GM18873 (cell line): ENCODE results near the gene RXRA.
A peak's percentile ranks its signal among the peaks of the same experiment; 100 is the strongest.

ENCODE experiments used
- ATAC-seq: cut with Tn5 transposase; IDR thresholded peaks from one replicate; pipeline ENCODE4 v1.9.1; 2021; ENCODE audit warnings: mild to moderate bottlenecking, moderate library complexity, moderate number of reproducible peaks; ENCODE audit not compliant: unreplicated experiment, low FRiP score

Gene RXRA

DNA sequence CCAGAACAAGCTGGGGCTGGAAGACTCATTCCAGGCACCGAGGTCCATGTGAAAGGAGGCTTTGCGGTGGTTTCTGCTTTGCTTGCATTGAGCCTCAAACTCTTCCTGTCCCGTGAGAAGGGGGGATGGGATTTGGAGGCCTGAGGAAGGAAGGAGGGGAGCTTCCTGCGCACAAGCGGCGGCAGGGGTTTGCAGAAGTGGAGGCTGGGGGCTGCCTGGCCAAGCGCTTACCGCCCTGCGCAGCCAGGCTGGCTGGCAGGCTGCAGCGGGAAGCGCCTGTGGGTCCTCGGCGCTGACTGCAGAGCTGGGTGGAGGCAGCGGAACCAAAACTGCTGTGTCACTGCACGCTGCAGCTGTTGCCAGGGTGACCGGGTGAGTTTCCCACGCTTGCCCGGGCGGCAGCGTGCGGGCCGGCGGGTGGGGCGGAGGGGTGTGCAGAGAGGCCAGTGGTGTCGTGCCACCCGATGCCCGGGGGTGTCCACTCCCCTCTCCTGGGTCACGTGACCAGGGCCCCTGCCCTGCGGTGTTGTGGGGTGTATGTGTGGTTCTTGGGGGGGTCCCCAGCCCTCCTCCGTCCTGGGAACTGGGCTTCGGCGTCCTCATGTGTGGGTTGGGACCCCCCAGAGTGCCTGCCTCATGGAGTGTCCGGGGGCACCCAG, 81.0 kb downstream of the RXRA start:
- peak; percentile 71 for ATAC-seq

DNA sequence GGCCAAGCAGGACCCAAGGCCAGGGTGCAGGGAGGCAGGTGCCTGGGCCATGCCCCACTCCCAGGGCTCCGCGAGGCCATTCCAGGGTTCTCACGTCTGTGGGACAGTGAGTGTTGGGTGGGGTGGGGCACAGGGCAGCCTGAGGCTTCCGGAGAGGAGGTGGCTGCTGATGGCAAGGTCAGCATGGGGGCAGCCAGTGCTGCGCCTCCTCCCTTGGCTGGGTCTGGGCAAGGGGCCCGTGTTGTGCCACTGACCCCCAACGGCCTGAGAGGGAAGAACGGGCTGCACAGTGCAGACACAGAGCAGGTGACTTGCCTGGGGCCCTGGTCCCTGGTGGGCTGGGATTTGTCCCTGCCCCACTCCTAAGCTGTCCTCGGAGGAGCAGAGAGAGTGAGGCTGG, 82.1 kb downstream of the RXRA start:
- ATAC-seq = no peak

DNA sequence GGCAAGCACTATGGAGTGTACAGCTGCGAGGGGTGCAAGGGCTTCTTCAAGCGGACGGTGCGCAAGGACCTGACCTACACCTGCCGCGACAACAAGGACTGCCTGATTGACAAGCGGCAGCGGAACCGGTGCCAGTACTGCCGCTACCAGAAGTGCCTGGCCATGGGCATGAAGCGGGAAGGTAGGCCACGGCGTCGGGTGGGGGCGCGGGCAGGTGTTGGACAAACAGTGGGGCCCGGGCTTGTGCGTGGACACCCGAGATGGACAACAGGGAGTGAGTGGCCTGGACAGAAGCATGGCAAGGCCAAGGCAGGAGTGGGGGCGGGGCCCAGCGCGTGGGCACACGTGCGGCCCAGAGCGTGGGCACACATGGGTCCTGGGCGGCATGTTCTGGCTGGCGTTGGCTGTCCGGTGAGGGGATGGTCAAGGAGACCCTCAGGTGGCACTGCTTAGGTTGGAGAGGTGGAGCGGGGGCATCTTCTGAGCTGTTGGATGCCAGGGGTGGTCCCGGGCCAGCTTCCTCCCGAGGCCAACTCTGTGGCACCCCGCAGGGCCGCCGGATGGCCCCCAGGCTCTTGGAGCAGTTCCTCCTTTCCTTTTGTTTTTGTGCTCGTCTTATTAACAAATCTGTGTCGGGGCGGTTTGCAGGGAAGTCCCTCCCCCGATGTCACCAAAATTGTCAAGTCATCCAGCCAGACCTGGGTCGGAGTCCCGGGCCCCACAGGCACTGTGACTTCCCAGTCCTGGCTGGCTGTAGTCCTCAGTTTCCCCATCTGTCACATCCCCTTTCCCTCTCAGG, 82.9 kb downstream of the RXRA start:
- no peak for ATAC-seq

DNA sequence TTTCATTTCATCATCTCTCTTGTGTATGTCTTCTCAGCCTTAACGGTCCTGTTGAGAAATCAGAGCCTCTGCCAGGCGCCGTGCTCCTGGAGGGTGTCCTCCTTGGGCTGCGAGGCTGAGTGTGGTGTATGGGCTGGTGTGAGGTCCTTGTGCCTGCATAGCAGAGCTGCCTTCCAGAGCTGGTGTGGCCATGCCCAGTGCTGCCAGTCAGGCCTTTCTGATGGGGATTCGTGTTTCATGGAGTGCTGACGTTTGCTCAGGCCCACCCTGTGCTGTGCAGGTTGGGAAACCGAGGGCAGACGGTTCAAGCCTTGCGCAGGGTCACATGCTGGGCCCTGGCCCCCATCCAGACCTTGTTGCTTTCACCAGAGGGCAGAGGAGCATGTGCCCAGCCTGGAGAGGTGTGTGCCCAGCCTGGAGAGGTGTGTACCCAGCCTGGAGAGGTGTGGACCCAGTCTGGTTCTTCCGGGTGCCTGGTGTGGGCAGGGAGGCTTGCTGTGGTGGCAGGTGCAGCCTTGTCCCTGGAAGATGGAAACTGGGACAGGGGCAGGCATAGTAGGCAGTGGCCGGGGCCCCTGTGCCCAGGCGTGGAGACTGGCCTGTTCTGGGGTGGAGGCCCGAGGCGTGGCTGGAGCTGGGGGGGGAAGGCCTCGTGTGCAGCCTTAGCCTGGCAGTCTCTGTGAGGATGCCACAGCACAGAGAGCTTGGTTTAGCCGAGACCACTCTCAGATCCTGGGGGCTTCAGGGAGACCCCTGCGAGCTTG, 84.0 kb downstream of the RXRA start:
- ATAC-seq = no peak

DNA sequence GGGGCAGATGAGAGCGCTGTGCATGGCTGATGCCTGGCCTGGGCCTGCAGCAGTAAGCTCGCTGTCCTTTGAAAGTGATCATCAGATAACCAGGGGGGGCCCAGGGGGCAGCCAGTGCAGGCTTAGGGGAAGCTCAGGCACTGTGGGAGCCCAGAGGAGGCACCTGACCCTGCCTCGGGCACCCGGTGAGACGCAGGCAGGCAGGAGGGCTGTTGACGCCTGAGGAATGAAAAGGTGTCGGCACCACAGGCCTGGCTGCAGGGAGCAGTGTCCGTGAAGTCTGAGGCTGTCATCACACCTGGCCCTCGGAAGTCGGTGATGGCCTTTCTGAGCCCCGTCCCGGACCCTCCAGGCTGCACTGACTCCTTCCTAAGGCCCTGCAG, 84.6 kb downstream of the RXRA start:
- no peak for ATAC-seq

DNA sequence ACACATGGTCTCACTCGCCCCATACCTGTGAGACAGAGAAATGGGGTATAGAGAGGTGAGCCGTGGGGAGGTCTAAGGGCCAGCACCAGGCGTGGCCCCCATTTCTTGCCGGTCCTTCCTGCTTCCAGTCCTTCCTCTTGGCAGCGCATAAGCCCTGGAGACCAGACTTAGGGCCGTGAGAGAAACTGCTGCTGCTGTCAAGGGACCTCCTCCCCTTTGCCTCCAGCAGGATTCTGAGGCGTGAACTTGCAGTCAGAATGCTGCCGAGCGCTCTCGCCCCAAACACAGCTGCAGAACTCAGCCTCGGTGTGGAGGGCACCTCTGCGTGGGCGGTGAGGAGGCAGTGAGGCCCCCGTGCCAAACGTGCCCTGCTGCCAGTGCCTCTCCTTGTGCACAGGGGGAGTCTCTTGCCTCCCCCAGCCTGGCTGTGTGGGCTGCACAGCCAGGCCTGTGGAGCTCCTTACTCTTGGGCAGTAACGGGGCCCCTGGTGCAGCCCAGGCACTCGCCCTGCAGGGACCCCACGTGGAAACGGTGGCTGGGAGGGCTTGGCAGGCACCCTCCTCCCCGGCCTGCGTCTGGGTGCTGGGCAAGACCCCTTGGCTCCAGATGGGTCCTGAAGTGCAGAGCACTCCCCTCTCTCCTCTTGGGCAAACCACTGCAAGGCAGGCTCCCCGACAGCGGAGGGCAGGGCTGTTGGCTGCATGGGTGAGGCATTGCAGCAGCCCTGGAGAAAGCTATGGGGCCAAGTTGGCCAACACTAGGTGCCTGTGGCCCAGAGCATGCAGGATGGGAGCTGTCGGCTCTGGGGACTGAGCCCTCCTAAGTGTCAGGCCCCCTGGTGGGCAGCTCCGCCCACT, 85.4 kb downstream of the RXRA start:
- ATAC-seq = no peak

DNA sequence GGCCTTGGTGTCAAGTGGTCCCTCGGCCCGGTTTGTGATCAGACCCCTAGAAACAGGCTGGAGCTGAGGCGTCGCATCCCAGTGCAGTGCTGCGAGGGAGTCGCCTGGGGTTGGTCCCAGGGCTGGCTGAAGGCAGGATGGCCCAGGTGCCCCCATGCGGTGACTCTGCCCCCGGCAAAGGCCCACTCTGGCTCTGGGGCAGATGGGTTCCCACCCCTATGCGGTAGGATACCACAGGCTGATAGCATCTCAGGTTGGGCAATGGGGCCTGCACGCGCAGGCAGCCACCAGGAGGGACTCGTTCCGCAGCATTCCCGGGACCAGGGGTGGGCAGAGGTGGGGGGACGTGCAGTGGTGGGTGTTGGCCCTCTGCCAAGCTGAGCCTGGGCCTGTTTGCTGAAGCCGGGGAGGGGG, 86.0 kb downstream of the RXRA start:
- no peak for ATAC-seq

DNA sequence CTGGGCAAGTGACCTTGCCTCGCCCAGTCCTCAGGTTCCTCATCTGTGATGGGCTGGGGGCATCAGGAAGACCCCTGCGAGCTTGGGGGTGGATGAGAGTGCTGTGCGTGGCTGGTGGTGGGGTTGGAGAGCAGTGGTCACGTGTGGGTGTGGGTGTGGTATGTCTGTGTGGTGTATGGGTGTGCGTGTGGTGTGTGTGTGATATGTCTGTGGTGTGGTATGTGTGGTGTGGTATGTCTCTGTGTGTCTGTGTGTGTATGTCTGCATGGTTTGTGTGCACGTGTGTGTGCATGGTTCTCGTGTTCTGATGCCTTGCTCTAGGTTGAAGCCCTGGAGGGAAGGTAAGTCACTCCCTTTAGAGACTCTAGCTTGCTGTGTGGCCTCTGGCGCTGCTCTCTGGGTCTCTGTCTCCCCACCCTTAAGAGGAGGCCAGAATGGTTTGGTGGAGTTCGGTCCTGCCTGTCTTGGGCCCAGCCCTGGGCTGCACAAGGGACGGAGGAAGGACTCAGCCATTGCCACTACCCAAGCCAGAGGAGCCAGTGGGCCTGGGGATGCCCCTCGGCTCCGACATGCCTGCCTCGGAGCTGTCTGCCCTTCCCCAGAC, 87.0 kb downstream of the RXRA start:
- ATAC-seq = no peak

DNA sequence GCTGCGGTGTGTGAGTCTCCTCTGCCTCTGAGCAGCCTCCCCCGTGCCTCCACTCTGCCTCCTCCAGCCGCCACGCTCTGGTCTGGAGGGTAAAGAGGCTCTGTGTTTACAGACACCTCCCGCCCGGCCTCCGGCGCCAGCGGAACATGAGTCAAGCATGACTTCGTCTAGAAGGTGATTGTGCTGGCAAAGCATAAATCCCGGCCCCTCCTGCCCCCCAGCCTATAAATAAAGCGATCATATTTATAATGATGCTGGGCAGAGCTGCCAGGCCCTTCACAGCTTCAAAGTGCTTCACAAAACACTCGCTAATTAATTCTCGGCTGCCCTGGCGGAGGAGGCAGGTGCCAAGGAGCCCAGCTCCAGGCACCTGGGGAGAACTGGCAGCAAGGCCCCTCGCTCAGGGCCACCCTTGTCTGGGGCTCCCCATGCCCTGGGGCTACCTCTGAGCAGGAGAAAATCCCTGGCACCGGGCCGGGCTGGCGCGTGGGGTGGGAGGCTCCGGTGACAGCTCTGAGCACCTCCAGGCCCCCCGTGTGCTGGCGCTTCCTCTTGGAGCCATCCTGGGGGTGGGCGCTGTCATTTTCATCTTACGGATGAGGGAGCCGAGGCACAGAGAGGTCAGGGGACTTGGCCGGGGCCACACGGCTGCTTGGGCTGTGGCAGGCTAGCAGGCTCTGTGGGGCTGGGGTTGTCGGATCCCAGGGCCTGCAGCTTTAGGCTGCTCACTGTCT, 87.8 kb downstream of the RXRA start:
- no peak for ATAC-seq

DNA sequence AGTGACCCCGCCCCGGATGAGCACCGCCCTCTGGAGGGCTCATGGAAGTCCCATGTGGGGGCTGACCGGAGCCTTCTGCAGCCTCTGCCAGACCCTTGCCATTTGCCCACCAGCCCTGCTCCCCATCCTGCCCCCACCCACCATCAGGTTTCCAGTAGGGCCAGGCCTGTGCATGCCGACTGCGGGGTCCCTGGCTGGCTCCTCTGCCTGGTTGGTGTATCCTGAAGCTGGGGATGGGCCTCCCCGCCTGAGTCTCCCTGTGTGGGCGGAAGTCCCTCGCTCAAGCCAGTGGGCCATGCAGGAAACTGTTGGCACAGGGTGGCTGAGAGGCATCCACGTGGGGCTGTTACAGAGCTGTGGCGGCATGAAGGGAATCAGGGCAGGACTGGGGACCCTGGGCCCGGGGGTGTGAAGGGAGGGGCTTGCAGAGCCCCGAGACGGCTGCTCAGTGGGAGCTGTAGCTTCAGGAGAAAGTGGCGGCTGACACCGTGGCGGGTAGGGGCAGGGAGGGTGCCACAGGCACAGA, 88.7 kb downstream of the RXRA start:
- no peak for ATAC-seq

DNA sequence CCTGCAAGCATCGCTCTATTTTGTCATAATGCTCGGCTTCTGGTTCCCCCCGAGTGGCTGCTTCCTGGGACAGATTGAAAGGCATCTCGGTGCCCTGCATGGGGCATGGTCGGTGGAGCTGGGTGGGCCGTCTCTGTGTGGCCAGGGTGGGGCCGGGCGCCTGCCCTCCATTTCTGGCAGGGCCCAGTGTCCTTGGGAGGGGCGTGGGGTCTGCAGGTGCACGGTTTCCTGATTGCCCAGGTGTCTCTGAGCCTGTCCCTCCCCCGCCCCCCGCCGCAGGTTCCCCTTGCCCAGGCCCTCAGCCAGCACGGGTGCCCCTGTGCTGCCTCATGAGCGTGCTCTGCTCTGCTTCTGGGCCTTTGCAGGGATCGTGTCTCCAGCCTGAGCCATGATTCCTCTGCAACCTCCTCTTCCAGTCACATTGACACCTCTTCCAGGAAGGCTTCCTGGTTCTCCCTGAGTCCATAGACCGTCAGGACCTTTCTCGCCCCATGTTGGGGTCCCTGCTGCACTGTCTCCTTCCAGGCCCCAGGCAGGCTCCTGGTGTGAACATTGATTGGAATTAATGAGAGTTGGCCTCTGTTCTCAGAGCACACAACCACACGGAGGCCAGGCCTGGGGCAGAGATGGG, 90.2 kb downstream of the RXRA start:
- no peak for ATAC-seq

DNA sequence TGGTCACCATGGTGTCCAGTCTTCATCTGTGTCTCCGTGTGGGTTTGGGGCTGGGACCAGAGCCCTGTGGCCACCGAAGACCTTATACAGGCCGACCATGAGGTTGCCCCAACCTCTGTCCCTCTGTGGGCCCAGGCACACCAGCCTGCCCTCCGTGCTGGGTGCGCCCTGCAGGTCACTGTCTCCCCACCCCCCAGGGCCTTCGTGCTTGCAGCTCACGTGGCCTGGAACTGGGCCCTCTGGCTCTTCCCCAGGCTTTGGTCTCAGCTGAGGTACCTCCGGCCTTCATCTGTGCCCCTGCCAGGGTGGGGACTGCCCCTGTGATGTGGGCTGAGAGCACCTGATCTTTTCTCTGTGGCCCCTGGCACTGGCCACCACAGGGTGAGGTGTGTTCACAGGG, 92.1 kb downstream of the RXRA start:
- ATAC-seq = no peak

DNA sequence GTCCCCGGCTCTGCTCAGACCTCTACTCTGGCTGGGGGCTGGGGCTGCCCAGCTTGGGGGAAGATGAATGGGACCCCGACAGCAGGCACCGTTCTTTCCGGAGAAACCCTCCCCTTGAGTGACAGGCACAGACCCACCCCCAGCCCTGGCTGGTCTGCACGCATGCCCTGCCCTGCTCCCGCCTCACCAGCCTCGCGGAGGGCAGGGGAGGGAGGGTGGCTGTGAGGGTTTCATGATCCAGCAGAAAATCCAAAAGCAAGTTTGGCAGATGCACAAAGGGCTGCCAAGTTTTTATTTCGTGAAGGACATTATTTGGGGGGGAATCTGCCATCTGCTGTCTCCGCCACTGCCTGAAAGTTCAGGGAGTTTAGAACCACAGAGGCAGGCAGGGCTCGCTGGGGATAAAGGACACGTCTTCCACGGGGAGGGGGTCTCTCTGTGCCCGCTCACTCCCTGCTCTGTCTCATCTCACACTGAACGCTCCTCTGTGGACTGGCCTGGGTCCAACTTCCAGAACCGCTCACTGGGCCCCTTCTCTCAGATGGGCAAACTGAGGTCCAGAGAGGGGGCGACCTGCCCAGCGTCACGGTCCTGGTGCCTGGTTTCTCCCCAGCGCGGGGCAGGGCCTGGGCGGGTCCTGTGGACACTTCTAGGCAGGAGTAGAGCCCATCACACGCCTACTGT, 92.9 kb downstream of the RXRA start:
- ATAC-seq = no peak

DNA sequence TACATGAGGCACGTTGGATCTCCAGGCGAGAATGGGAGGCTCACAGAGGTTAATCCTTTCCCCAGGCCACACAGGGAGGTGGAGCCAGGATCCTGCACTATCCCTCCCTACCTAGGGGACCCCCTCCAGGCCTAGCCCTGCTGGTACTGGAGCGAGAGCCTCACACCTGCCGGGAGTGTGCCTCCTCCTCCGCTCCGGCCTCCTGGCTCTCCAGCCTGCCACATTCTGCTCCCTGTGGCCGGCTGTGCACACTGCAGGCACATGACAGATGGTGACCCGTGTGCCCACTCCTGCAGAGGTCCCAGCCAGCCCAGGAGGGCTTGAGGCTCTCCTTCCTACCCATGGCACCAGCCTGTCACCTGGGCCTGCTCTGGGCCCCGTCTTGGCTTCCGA, 93.4 kb downstream of the RXRA start:
- ATAC-seq = no peak

DNA sequence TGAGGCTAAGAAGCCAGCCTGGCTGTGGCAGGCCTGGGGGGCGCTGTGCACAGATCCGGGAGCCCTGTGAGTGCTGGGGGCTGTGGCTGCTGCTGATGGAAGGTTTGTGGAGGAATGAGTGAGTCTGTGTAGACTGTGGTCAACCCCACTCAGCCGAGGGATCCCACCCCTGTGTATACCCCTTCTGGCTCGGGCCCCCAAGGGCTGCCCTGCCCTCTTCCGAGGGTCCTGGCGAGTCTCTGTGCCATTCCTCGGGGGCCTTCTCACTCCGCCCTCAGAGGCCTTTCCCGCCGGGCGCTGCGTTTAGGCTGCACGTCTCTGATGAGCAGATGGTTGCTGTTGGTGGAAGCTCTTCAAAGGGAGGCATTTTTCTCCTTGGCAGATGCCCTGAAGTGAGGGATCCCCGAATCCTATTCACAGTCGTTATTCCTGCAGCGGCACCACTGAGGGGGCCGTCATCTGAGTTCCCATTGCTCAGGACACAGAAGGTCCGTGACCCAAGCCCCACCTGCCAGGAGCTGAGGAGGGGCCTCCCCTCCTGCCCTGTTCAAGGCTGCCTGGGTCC, 94.1 kb downstream of the RXRA start:
- ATAC-seq = no peak

DNA sequence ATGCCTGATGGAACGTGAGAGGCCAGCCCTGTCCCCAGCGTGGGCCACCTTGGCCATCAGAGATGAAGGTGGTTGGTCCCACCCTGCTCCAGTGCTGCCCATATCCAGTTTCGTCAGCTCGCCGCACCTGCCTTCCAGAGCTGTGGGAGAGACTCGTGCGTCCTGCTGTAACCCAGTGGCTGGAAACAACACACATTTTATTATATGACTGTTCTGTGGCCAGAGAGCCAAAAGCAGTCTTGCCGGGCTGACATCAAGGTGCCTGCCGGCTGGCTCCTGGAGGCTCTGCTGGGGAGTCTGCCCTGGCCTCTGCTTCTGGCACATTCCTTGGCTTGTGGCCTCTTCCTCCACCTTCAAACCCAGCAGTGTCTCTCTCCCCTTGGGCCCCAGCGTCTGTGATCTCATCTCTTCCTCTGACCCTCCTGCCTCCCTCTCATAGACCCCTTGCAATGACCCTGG, 94.7 kb downstream of the RXRA start:
- no peak for ATAC-seq

DNA sequence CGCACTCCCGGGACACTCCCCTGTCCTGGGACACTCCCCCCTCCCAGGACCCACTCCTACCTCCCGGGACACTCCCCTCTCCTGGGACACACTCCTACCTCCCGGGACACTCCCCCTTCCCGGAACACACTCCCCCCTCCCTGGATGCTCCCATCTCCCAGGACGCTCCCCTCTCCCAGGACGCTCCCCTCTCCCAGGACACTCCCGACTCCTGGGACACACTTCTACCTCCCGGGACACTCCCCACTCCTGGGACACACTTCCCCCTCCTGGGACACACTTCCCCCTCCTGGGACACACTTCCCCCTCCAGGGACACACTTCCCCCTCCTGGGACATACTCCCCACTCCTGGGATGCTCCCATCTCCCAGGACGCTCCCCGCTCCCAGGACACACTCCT, 95.6 kb downstream of the RXRA start:
- ATAC-seq = no peak
